B cell (primary cell): ENCODE results near the gene STK24. TPM values are rescaled to one million over a fixed set of nuclear protein-coding genes. Genes with fewer than 3 reads are reported as not detected.

Source experiments
- ATAC-seq: fragments of 200-7000 bp; cut with Tn5 transposase; one replicate; pipeline ENCODE4 v1.10.0; 2021; ENCODE audit warnings: low read depth, mild to moderate bottlenecking, moderate number of reproducible peaks, moderate library complexity
- CTCF ChIA-PET: fragments of 350-600 bp; sonication (Branson Sonifier 250); formaldehyde crosslinking; loops from one replicate; lab custom pipeline; 2021; ENCODE audit warnings: antibody characterized with exemption, inconsistent platforms; lab: Charles Lee
- POLR2A ChIA-PET: fragments of 350-600 bp; sonication (Branson Sonifier 250); formaldehyde crosslinking; loops from one replicate; lab custom pipeline; 2021; ENCODE audit warnings: antibody characterized with exemption; lab: Charles Lee
- DNase-seq: peaks from one replicate; pipeline ENCODE4 v3.0.0; 2013
- H2AFZ ChIP-seq: 2 replicates; pipeline ENCODE4 v1.6.1; 2012; ENCODE audit warnings: mild to moderate bottlenecking, low read depth, low read length; ENCODE audit not compliant: insufficient read depth, poor library complexity, severe bottlenecking
- H3K27ac ChIP-seq, 2 donors: 1 replicate in 1 of 2; 2 replicates in 1 of 2; pipeline ENCODE4 v1.5.1; 2012 to 2013; ENCODE audit warnings: low read length in 2 of 2, mild to moderate bottlenecking in 2 of 2, moderate library complexity in 1 of 2
- H3K27me3 ChIP-seq, 4 experiments: fragments of 200-600 bp in 1 of 4; sonication (generic) in 1 of 4; replicated peaks in 1 of 4; 1 replicate in 2 of 4; 2 replicates in 2 of 4; pipeline versions ENCODE4 v1.6.1 to v1.7.0; 2013 to 2016; ENCODE audit warnings: low read length in 3 of 4, mild to moderate bottlenecking in 2 of 4, mixed read lengths in 1 of 4, moderate library complexity in 1 of 4; ENCODE audit not compliant: insufficient read depth in 4 of 4, control insufficient read depth in 3 of 4; ENCODE audit errors: control extremely low read depth in 1 of 4
- H3K36me3 ChIP-seq, 2 experiments: replicated peaks in 1 of 2; 1 replicate in 1 of 2; 2 replicates in 1 of 2; pipeline versions ENCODE4 v1.6.1 to v1.7.1; 2013; ENCODE audit warnings: low read length in 1 of 2; ENCODE audit not compliant: insufficient read depth in 2 of 2, control insufficient read depth in 1 of 2; ENCODE audit errors: control extremely low read depth in 1 of 2, extremely low read depth in 1 of 2
- H3K4me1 ChIP-seq, 2 donors: fragments of 200-600 bp in 1 of 2; sonication (generic) in 1 of 2; 1 replicate in 1 of 2; 2 replicates in 1 of 2; pipeline versions ENCODE4 v1.5.1 to v1.6.1; 2013 to 2017; ENCODE audit warnings: low read length in 2 of 2; ENCODE audit not compliant: control insufficient read depth in 2 of 2, insufficient read depth in 2 of 2
- H3K4me2 ChIP-seq: replicated peaks from 2 replicates; pipeline ENCODE3; 2012; ENCODE audit warnings: mild to moderate bottlenecking, low read depth, low read length; ENCODE audit not compliant: poor library complexity, severe bottlenecking
- H3K4me3 ChIP-seq, 5 experiments: fragments of 200-600 bp in 1 of 5; sonication (generic) in 1 of 5; 1 replicate in 3 of 5; 2 replicates in 2 of 5; pipeline versions ENCODE4 v1.5.1 to v1.7.0; 2011 to 2016; ENCODE audit warnings: low read length in 4 of 5, mild to moderate bottlenecking in 4 of 5, low read depth in 2 of 5, control low read depth in 1 of 5, moderate library complexity in 1 of 5; ENCODE audit not compliant: insufficient read depth in 1 of 5; ENCODE audit errors: control extremely low read depth in 1 of 5, extremely low read depth in 1 of 5
- H3K79me2 ChIP-seq: fragments of 200-600 bp; sonication (generic); one replicate; pipeline ENCODE4 v1.6.0; 2016; ENCODE audit warnings: low read length; ENCODE audit not compliant: control insufficient read depth, insufficient read depth
- H3K9ac ChIP-seq: fragments of 200-600 bp; sonication (generic); 2 replicates; pipeline ENCODE4 v1.6.1; 2017; ENCODE audit warnings: mild to moderate bottlenecking, low read length, moderate library complexity
- H3K9me3 ChIP-seq, 3 donors: one replicate each; pipeline versions ENCODE4 v1.6.1 to v1.7.1; 2013; ENCODE audit warnings: low read length in 2 of 3; ENCODE audit not compliant: control insufficient read depth in 2 of 3, insufficient read depth in 1 of 3; ENCODE audit errors: control extremely low read depth in 1 of 3
- H4K20me1 ChIP-seq: 2 replicates; pipeline ENCODE4 v1.6.0; 2012; ENCODE audit warnings: mild to moderate bottlenecking, low read length; ENCODE audit not compliant: insufficient read depth, control insufficient read depth, poor library complexity, severe bottlenecking
- H3K27ac Mint-ChIP-seq: one replicate; pipeline ENCODE4 v1.8.0; 2021; ENCODE audit warnings: mixed read lengths
- H3K27me3 Mint-ChIP-seq: one replicate; pipeline ENCODE4 v1.8.0; 2021; ENCODE audit warnings: mixed read lengths
- H3K4me1 Mint-ChIP-seq: one replicate; pipeline ENCODE4 v1.8.0; 2021; ENCODE audit warnings: mixed read lengths
- H3K4me3 Mint-ChIP-seq: one replicate; pipeline ENCODE4 v1.8.0; 2021; ENCODE audit warnings: mixed read lengths
- H3K9me3 Mint-ChIP-seq: one replicate; pipeline ENCODE4 v1.8.0; 2022; ENCODE audit warnings: mixed read lengths; ENCODE audit not compliant: insufficient read depth
- EZH2 ChIP-seq: IDR thresholded peaks from 2 replicates; pipeline ENCODE4 v1.6.1; 2012; ENCODE audit warnings: borderline replicate concordance, low read depth, mild to moderate bottlenecking, moderate library complexity, low read length; ENCODE audit not compliant: insufficient read depth, poor library complexity, severe bottlenecking
- WGBS: methylation state at CpG from one replicate; pipeline ENCODE4 v1.1.5; 2013; ENCODE audit warnings: missing lambda C conversion rate; ENCODE audit not compliant: insufficient coverage; 5-methylcytosine and 5-hydroxymethylcytosine counted together
- intact Hi-C: fragments of 100-400 bp; cut with micrococcal nuclease; formaldehyde crosslinking; loops from one replicate; pipeline ENCODE4 v1.10.0; 2022
- polyA plus RNA-seq: library from polyadenylated mRNA; depleted of rRNA; stranded (reverse); fragments of >200 nt; gene quantifications from 2 replicates; pipeline ENCODE4 v1.2.3, GENCODE V29; 2012
- total RNA-seq, 2 donors: library from RNA; stranded (reverse); fragments of 120-200 nt in 1 of 2; gene quantifications; 1 replicate in 1 of 2; 2 replicates in 1 of 2; pipeline versions ENCODE4 v1.2.3 to v1.2.4, GENCODE V29; 2013 to 2022
- TF ChIP-seq, protein P1 (sequence below): fragments of 200-600 bp; IDR thresholded peaks from one replicate; pipeline ENCODE4 v1.8.0; 2022; ENCODE audit warnings: antibody characterized with exemption, mild to moderate bottlenecking

STK24 gene
- total and polyA plus RNA-seq, 2 donors (not counting 1 experiment from before 2014, with no cell fraction given): 47.2 to 117 TPM

DNA sequence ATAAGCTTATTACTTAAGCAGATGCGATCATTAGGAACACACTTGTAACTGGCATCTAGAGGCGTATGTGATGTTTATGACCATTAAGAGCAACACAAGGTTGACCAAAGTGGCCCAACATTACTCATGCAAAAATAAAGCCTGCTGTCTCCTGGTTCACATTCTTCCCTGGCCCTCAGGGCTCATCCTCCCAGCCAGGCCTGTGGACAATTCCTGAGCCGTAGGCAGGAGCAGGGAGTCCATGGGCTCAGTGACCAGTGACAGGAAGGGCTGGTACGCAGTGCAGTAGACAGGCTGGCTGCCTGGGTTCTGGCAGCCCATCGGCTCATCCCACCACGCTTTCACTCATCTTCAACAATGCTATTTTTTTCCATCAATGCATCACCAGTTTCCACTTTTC is 106.0 kb downstream of the STK24 start:
- intact Hi-C loops: no loop called here
- no peak overlapping the region for H3K27ac Mint-ChIP-seq
- H3K9ac ChIP-seq: no peak overlapping the region
- no peak overlapping the region for H2AFZ ChIP-seq
- H3K9me3 Mint-ChIP-seq: no peaks in the 10 kb centered on the region
- peaks cover 2% of the 10 kb centered on the region for H3K4me1 Mint-ChIP-seq
- ATAC-seq (no peak), DNase-seq (no peak)
- no peaks in the 10 kb centered on the region for H3K27me3 Mint-ChIP-seq
- H4K20me1 ChIP-seq: peaks cover 77% of the 10 kb centered on the region
- TF ChIP-seq, protein P1, sequence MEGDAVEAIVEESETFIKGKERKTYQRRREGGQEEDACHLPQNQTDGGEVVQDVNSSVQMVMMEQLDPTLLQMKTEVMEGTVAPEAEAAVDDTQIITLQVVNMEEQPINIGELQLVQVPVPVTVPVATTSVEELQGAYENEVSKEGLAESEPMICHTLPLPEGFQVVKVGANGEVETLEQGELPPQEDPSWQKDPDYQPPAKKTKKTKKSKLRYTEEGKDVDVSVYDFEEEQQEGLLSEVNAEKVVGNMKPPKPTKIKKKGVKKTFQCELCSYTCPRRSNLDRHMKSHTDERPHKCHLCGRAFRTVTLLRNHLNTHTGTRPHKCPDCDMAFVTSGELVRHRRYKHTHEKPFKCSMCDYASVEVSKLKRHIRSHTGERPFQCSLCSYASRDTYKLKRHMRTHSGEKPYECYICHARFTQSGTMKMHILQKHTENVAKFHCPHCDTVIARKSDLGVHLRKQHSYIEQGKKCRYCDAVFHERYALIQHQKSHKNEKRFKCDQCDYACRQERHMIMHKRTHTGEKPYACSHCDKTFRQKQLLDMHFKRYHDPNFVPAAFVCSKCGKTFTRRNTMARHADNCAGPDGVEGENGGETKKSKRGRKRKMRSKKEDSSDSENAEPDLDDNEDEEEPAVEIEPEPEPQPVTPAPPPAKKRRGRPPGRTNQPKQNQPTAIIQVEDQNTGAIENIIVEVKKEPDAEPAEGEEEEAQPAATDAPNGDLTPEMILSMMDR: no peak
- no peak for TF ChIP-seq EZH2
- no peak overlapping the region for H3K4me3 ChIP-seq
- H3K4me1 ChIP-seq: no peaks in the 10 kb centered on the region
- POLR2A ChIA-PET: no interaction called here
- H3K27me3 ChIP-seq: no peaks in the 10 kb centered on the region
- H3K36me3 ChIP-seq: peaks cover 4 to 68% of the 10 kb centered on the region in 2 experiments
- H3K4me3 Mint-ChIP-seq: no peak overlapping the region
- H3K79me2 ChIP-seq: peaks cover 62% of the 10 kb centered on the region
- H3K9me3 ChIP-seq: no peaks in the 10 kb centered on the region
- no peak overlapping the region for H3K4me2 ChIP-seq
- 100% methylated on average over 5 of the region's 6 CpGs for WGBS
- no peak overlapping the region for H3K27ac ChIP-seq
- CTCF ChIA-PET: interaction anchor here (0.6 to 2.9 kb wide), 3 partner anchors 28 to 182 kb away, joined by 3 to 17 read pairs (median 3); no protein-coding TSS in a partner anchor

DNA sequence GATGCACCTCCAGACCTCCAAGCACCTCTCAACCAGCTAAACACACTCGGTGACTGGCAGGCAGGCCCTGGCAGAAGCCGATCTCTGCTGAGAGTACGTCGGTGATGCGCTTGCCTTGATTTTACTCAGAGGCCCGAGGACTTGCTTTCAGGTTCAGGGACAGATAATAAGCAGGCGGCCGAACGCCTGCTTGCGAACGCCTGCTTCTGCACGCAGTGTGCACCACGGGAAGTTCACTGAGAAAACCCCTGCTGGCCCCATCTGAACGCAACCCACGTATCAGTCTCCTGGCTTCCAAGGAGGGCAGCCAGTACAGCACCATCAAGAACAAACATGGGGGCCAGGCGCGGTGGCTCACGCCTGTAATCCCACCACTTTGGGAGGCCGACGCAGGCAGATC is 108.0 kb downstream of the STK24 start:
- Histone ChIP-seq H3K9ac (no peak overlapping the region), H3K27ac (no peak overlapping the region), H3K4me1 (no peaks in the 10 kb centered on the region), H3K79me2 (peaks cover 50% of the 10 kb centered on the region), H2AFZ (no peak overlapping the region), H3K36me3 (peaks cover 4 to 72% of the 10 kb centered on the region in 2 experiments), H3K4me2 (no peak overlapping the region), H3K4me3 (no peak overlapping the region), H3K9me3 (no peaks in the 10 kb centered on the region), H3K27me3 (no peaks in the 10 kb centered on the region), H4K20me1 (peaks cover 65% of the 10 kb centered on the region)
- DNase-seq (no peak), ATAC-seq (no peak)
- Mint-ChIP-seq H3K4me1 (no peaks in the 10 kb centered on the region), H3K9me3 (no peaks in the 10 kb centered on the region), H3K27ac (no peak overlapping the region), H3K4me3 (no peak overlapping the region), H3K27me3 (no peaks in the 10 kb centered on the region)
- intact Hi-C loops: no loop called here
- ChIA-PET CTCF (interaction anchor here (0.5 to 2.9 kb wide), 5 partner anchors 8 to 184 kb away, joined by 4 to 17 read pairs (median 4); no protein-coding TSS in a partner anchor), POLR2A (no interaction called here)
- TF ChIP-seq, protein P1: no peak
- no peak for TF ChIP-seq EZH2
- WGBS: 98% methylated on average over 17 of the region's 20 CpGs
